Activated CD8-positive, alpha-beta T cell treated with anti-CD3 and anti-CD28 coated beads, Interleukin-2, amount 10 ng/mL, durations not matched to agents 7 days and 5 days (primary cell): Measurements from ENCODE around the gene CYP2B6. TPM values are rescaled to one million over a fixed set of nuclear protein-coding genes. Genes with fewer than 3 reads are reported as not detected.
"Not testable (repeated sequence)": the region's sequence is repeated elsewhere in the genome, so short reads cannot be mapped to it uniquely, and the experiment has no call there.

Experiments used
- ATAC-seq: fragments of 150-1000 bp; cut with Tn5 transposase; one replicate; pipeline ENCODE4 v1.10.0; 2021; ENCODE audit warnings: moderate library complexity
- CTCF ChIA-PET: fragments of 350-600 bp; sonication (Branson Sonifier 250); formaldehyde crosslinking; loops from one replicate; lab custom pipeline; 2021; ENCODE audit warnings: antibody characterized with exemption; lab: Charles Lee
- POLR2A ChIA-PET: fragments of 350-600 bp; sonication (Branson Sonifier 250); formaldehyde crosslinking; loops from one replicate; lab custom pipeline; 2021; ENCODE audit warnings: antibody characterized with exemption; lab: Charles Lee
- DNase-seq: peaks from one replicate; pipeline ENCODE4 v3.0.0-alpha.2; 2020
- H3K27ac Mint-ChIP-seq: one replicate; pipeline ENCODE4 v1.8.0; 2021; ENCODE audit warnings: mild to moderate bottlenecking, mixed read lengths
- H3K27me3 Mint-ChIP-seq: one replicate; pipeline ENCODE4 v1.8.0; 2021; ENCODE audit warnings: low read depth, mixed read lengths
- H3K36me3 Mint-ChIP-seq: one replicate; pipeline ENCODE4 v1.8.0; 2021; ENCODE audit warnings: low read depth, mixed read lengths
- H3K4me1 Mint-ChIP-seq: one replicate; pipeline ENCODE4 v1.8.0; 2021; ENCODE audit warnings: low read depth, mixed read lengths
- H3K4me3 Mint-ChIP-seq: one replicate; pipeline ENCODE4 v1.8.0; 2021; ENCODE audit warnings: mild to moderate bottlenecking, mixed read lengths
- H3K9me3 Mint-ChIP-seq: one replicate; pipeline ENCODE4 v1.8.0; 2022; ENCODE audit warnings: mixed read lengths; ENCODE audit not compliant: insufficient read depth
- total RNA-seq, 2 experiments: library from RNA; stranded (reverse); gene quantifications; one replicate each; pipeline ENCODE4 v1.2.3, GENCODE V29; 2021

The CYP2B6 gene
- total RNA-seq, 2 experiments from 2014 or later, result not detected

- Mint-ChIP-seq H3K27me3 (peaks cover 21% of the 10 kb centered on the region), H3K4me1 (no peaks in the 10 kb centered on the region), H3K36me3 (no peaks in the 10 kb centered on the region), H3K27ac (no peak overlapping the region), H3K4me3 (no peak overlapping the region), H3K9me3 (no peaks in the 10 kb centered on the region)
- CTCF ChIA-PET, result no interaction called here
- DNase-seq (no peak), ATAC-seq (no peak)
- POLR2A ChIA-PET, result no interaction called here
Observed at GRCh38 chr19:40982594-40983101, 8.4 kb upstream of the CYP2B6 start.

GRCh38 chr19:40989453-40989852 is 1.6 kb upstream of the CYP2B6 start:
- DNase-seq (no peak), ATAC-seq (no peak)
- Mint-ChIP-seq H3K27ac (no peak overlapping the region), H3K36me3 (no peaks in the 10 kb centered on the region), H3K4me3 (no peak overlapping the region), H3K9me3 (peaks cover 4% of the 10 kb centered on the region), H3K27me3 (peaks cover 6% of the 10 kb centered on the region), H3K4me1 (no peaks in the 10 kb centered on the region)
- ChIA-PET POLR2A (no interaction called here), CTCF (no interaction called here)

GRCh38 chr19:40995355-40995754 is 4.3 kb downstream of the CYP2B6 start:
- ChIA-PET POLR2A (no interaction called here), CTCF (no interaction called here)
- DNase-seq, result no peak
- H3K36me3 Mint-ChIP-seq, result no peaks in the 10 kb centered on the region
- no peak overlapping the region for H3K4me3 Mint-ChIP-seq
- H3K4me1 Mint-ChIP-seq, result no peaks in the 10 kb centered on the region
- H3K9me3 Mint-ChIP-seq, result no peaks in the 10 kb centered on the region
- no peaks in the 10 kb centered on the region for H3K27me3 Mint-ChIP-seq
- ATAC-seq, result no peak
- H3K27ac Mint-ChIP-seq, result no peak overlapping the region

- H3K36me3 Mint-ChIP-seq, H3K4me3 Mint-ChIP-seq, H3K27me3 Mint-ChIP-seq, H3K9me3 Mint-ChIP-seq, CTCF ChIA-PET, H3K27ac Mint-ChIP-seq, ATAC-seq, H3K4me1 Mint-ChIP-seq, POLR2A ChIA-PET, DNase-seq: not testable (repeated sequence)
Observed at GRCh38 chr19:40999018-40999417, 7.9 kb downstream of the CYP2B6 start.

- H3K4me3 Mint-ChIP-seq, result no peak overlapping the region
- DNase-seq (no peak), ATAC-seq (no peak)
- CTCF ChIA-PET, result no interaction called here
- H3K4me1 Mint-ChIP-seq, result no peaks in the 10 kb centered on the region
- H3K27ac Mint-ChIP-seq, result no peak overlapping the region
- no peaks in the 10 kb centered on the region for H3K36me3 Mint-ChIP-seq
- peaks cover 4% of the 10 kb centered on the region for H3K27me3 Mint-ChIP-seq
- POLR2A ChIA-PET, result no interaction called here
- H3K9me3 Mint-ChIP-seq, result no peaks in the 10 kb centered on the region
Observed at GRCh38 chr19:41000310-41000737, 9.2 kb downstream of the CYP2B6 start.

- H3K4me3 Mint-ChIP-seq, result no peak overlapping the region
- H3K4me1 Mint-ChIP-seq, result no peaks in the 10 kb centered on the region
- peaks cover 4% of the 10 kb centered on the region for H3K27me3 Mint-ChIP-seq
- no peak for DNase-seq
- H3K27ac Mint-ChIP-seq, result no peak overlapping the region
- ATAC-seq, result no peak
- no peaks in the 10 kb centered on the region for H3K9me3 Mint-ChIP-seq
- ChIA-PET POLR2A (interaction anchor here (0.7 kb wide), 1 partner anchor 195 kb away, joined by 3 read pairs; no protein-coding TSS in a partner anchor), CTCF (interaction anchor here (0.7 to 1.2 kb wide), 2 partner anchors 19 to 31 kb away, joined by 3 to 4 read pairs; no protein-coding TSS in a partner anchor)
- no peaks in the 10 kb centered on the region for H3K36me3 Mint-ChIP-seq
Observed at GRCh38 chr19:41001243-41001971, 10.3 kb downstream of the CYP2B6 start.

GRCh38 chr19:41003656-41004055 is 12.6 kb downstream of the CYP2B6 start:
- DNase-seq, CTCF ChIA-PET, H3K36me3 Mint-ChIP-seq, POLR2A ChIA-PET, H3K9me3 Mint-ChIP-seq, H3K4me3 Mint-ChIP-seq, ATAC-seq, H3K27ac Mint-ChIP-seq, H3K4me1 Mint-ChIP-seq, H3K27me3 Mint-ChIP-seq: not testable (repeated sequence)

- no peaks in the 10 kb centered on the region for H3K4me1 Mint-ChIP-seq
- no peak for ATAC-seq
- no peaks in the 10 kb centered on the region for H3K9me3 Mint-ChIP-seq
- DNase-seq, result no peak
- H3K36me3 Mint-ChIP-seq, result no peaks in the 10 kb centered on the region
- peaks cover 21% of the 10 kb centered on the region for H3K27me3 Mint-ChIP-seq
- POLR2A ChIA-PET, result no interaction called here
- CTCF ChIA-PET, result no interaction called here
- H3K27ac Mint-ChIP-seq, result no peak overlapping the region
- H3K4me3 Mint-ChIP-seq, result no peak overlapping the region
Observed at GRCh38 chr19:41009700-41010235, 18.7 kb downstream of the CYP2B6 start.

GRCh38 chr19:41013359-41013758 is 22.3 kb downstream of the CYP2B6 start:
- no peak overlapping the region for H3K4me3 Mint-ChIP-seq
- ChIA-PET CTCF (interaction anchor here (0.6 kb wide), 1 partner anchor 379 kb away, joined by 3 read pairs; no protein-coding TSS in a partner anchor), POLR2A (no interaction called here)
- peaks cover 23% of the 10 kb centered on the region for H3K27me3 Mint-ChIP-seq
- no peak for DNase-seq
- no peak overlapping the region for H3K27ac Mint-ChIP-seq
- ATAC-seq, result no peak
- H3K9me3 Mint-ChIP-seq, result no peaks in the 10 kb centered on the region
- H3K4me1 Mint-ChIP-seq, result peaks cover 5% of the 10 kb centered on the region
- no peaks in the 10 kb centered on the region for H3K36me3 Mint-ChIP-seq

- ChIA-PET POLR2A (no interaction called here), CTCF (no interaction called here)
- no peak for DNase-seq
- no peak overlapping the region for H3K27ac Mint-ChIP-seq
- H3K4me3 Mint-ChIP-seq, result no peak overlapping the region
- no peaks in the 10 kb centered on the region for H3K9me3 Mint-ChIP-seq
- no peak for ATAC-seq
- no peaks in the 10 kb centered on the region for H3K36me3 Mint-ChIP-seq
- peaks cover 20% of the 10 kb centered on the region for H3K27me3 Mint-ChIP-seq
- H3K4me1 Mint-ChIP-seq, result peaks cover 5% of the 10 kb centered on the region
Observed at GRCh38 chr19:41014643-41015042, 23.6 kb downstream of the CYP2B6 start.

GRCh38 chr19:41016488-41017071 is 25.5 kb downstream of the CYP2B6 start:
- Mint-ChIP-seq H3K27ac (no peak overlapping the region), H3K36me3 (no peaks in the 10 kb centered on the region), H3K9me3 (no peaks in the 10 kb centered on the region), H3K27me3 (peaks cover 12% of the 10 kb centered on the region), H3K4me1 (peaks cover 5% of the 10 kb centered on the region), H3K4me3 (no peak overlapping the region)
- CTCF ChIA-PET, result no interaction called here
- peak; percentile 25 for DNase-seq
- POLR2A ChIA-PET, result no interaction called here
- ATAC-seq, result no peak

- no peaks in the 10 kb centered on the region for H3K36me3 Mint-ChIP-seq
- DNase-seq (no peak), ATAC-seq (no peak)
- H3K4me3 Mint-ChIP-seq, result no peak overlapping the region
- H3K27me3 Mint-ChIP-seq, result peaks cover 8% of the 10 kb centered on the region
- ChIA-PET CTCF (interaction anchor here (1.6 kb wide), 1 partner anchor 126 kb away, joined by 4 read pairs; no protein-coding TSS in a partner anchor), POLR2A (no interaction called here)
- peaks cover 5% of the 10 kb centered on the region for H3K4me1 Mint-ChIP-seq
- H3K27ac Mint-ChIP-seq, result no peak overlapping the region
- H3K9me3 Mint-ChIP-seq, result no peaks in the 10 kb centered on the region
Observed at GRCh38 chr19:41018736-41019290, 27.7 kb downstream of the CYP2B6 start.
